Measurements from ENCODE around the gene ZNF71.
"Not testable (repeated sequence)": the region's sequence is repeated elsewhere in the genome, so short reads cannot be mapped to it uniquely, and the experiment has no call there.

Gene ZNF71

GRCh38 chr19:56671613-56671994 is 76.5 kb downstream of the ZNF71 start, which contains the start of gene ZNF835:
Gene ZNF835, minus strand, starts transcription at chr19:56671757. Its CDS starts 6,559 bp downstream, at chr19:56665198.
- Histone ChIP-seq H3K4me3 (peak within 1 kb of the TSS; percentile 23 to 49 (median 38)), H3K27ac (peak within 1 kb of the TSS in 3 of 21 experiments; percentile 5 to 54 (median 51))

GRCh38 chr19:56672610-56673009 is 77.5 kb downstream of the ZNF71 start:
- H3K4me3 ChIP-seq, H3K27ac ChIP-seq: not testable (repeated sequence)
